NT2/D1 (cell line): ENCODE measurements around the gene ZNF556.

Experiments used
- DNase-seq: peaks from one replicate; pipeline ENCODE4 v3.0.0-alpha.2; 2011; ENCODE audit warnings: low read depth, low spot score
- H3K27me3 ChIP-seq: 2 replicates; pipeline ENCODE4 v1.6.0; 2011; ENCODE audit warnings: mild to moderate bottlenecking; ENCODE audit not compliant: insufficient read length, insufficient read depth
- H3K36me3 ChIP-seq: 2 replicates; pipeline ENCODE4 v1.6.1; 2011; ENCODE audit warnings: mild to moderate bottlenecking, low read length, mixed read lengths; ENCODE audit not compliant: insufficient read depth, insufficient read length
- H3K4me1 ChIP-seq: 2 replicates; pipeline ENCODE4 v1.5.1; 2011; ENCODE audit not compliant: insufficient read depth, insufficient read length
- H3K4me3 ChIP-seq: 2 replicates; pipeline ENCODE4 v1.5.1; 2011; ENCODE audit warnings: low read depth; ENCODE audit not compliant: insufficient read length
- H3K9ac ChIP-seq: 2 replicates; pipeline ENCODE4 v1.6.0; 2011; ENCODE audit warnings: low read depth; ENCODE audit not compliant: insufficient read length
- H3K9me3 ChIP-seq: 2 replicates; pipeline ENCODE4 v1.5.1; 2011; ENCODE audit warnings: mild to moderate bottlenecking, low read length; ENCODE audit not compliant: insufficient read depth
- SUZ12 ChIP-seq: IDR thresholded peaks from 2 replicates; pipeline ENCODE4 v1.6.1; 2011; ENCODE audit not compliant: insufficient read length, insufficient read depth; ENCODE audit errors: extremely low read depth
- YY1 ChIP-seq: IDR thresholded peaks from 2 replicates; pipeline ENCODE4 v1.6.1; 2011; ENCODE audit not compliant: insufficient read length, insufficient read depth
- ZNF274 ChIP-seq: IDR thresholded peaks from 2 replicates; pipeline ENCODE4 v1.6.1; 2011; ENCODE audit warnings: mild to moderate bottlenecking, low read depth, low read length

ZNF556 gene

GRCh38 chr19:2917275-2918184 is 50.4 kb downstream of the ZNF556 start:
- Histone ChIP-seq H3K4me1 (no peaks in the 10 kb centered on the region), H3K9ac (no peak overlapping the region), H3K4me3 (no peak overlapping the region), H3K36me3 (peaks cover 32% of the 10 kb centered on the region), H3K9me3 (peaks cover 20% of the 10 kb centered on the region), H3K27me3 (no peaks in the 10 kb centered on the region)
- no peak for DNase-seq
- TF ChIP-seq ZNF274 = peak; percentile 61
- TF ChIP-seq YY1 = no peak
- no peak for TF ChIP-seq SUZ12

GRCh38 chr19:2922987-2923386 is 55.9 kb downstream of the ZNF556 start:
- Histone ChIP-seq H3K4me1 (peaks cover 3% of the 10 kb centered on the region), H3K36me3 (peaks cover 14% of the 10 kb centered on the region), H3K9me3 (peaks cover 4% of the 10 kb centered on the region), H3K4me3 (no peak overlapping the region), H3K9ac (no peak overlapping the region), H3K27me3 (no peaks in the 10 kb centered on the region)
- DNase-seq = no peak
- TF ChIP-seq YY1 (no peak), SUZ12 (no peak), ZNF274 (no peak)

- Histone ChIP-seq H3K4me1 (peaks cover 3% of the 10 kb centered on the region), H3K36me3 (peaks cover 13% of the 10 kb centered on the region), H3K4me3 (no peak overlapping the region), H3K9me3 (no peaks in the 10 kb centered on the region), H3K27me3 (no peaks in the 10 kb centered on the region), H3K9ac (no peak overlapping the region)
- DNase-seq = no peak
- no peak for TF ChIP-seq ZNF274
- no peak for TF ChIP-seq SUZ12
- no peak for TF ChIP-seq YY1
These were observed 56.4 kb downstream of the ZNF556 start for GRCh38 chr19:2923510-2923909.

GRCh38 chr19:2926341-2927031 is 59.4 kb downstream of the ZNF556 start:
- peaks cover 7% of the 10 kb centered on the region for H3K36me3 ChIP-seq
- no peak overlapping the region for H3K9ac ChIP-seq
- no peak for DNase-seq
- H3K9me3 ChIP-seq = peaks cover 7% of the 10 kb centered on the region; the same call in 1 of the 2 replicates
- H3K27me3 ChIP-seq = no peaks in the 10 kb centered on the region
- no peak overlapping the region for H3K4me3 ChIP-seq
- peaks cover 3% of the 10 kb centered on the region for H3K4me1 ChIP-seq
- TF ChIP-seq SUZ12 = no peak
- no peak for TF ChIP-seq ZNF274
- no peak for TF ChIP-seq YY1

- Histone ChIP-seq H3K4me3 (no peak overlapping the region), H3K9me3 (peaks cover 11% of the 10 kb centered on the region; the same call in 1 of the 2 replicates), H3K9ac (no peak overlapping the region), H3K4me1 (peaks cover 3% of the 10 kb centered on the region), H3K27me3 (no peaks in the 10 kb centered on the region), H3K36me3 (peaks cover 8% of the 10 kb centered on the region)
- no peak for DNase-seq
- TF ChIP-seq SUZ12 (no peak), YY1 (no peak), ZNF274 (no peak)
These were observed 59.9 kb downstream of the ZNF556 start for GRCh38 chr19:2927032-2927430.
